Smooth muscle cell (in vitro differentiated cells): ENCODE results near the gene RABGGTA. TPM values are rescaled to one million over a fixed set of nuclear protein-coding genes. Genes with fewer than 3 reads are reported as not detected.

Source experiments
- DNase-seq: peaks from one replicate; lab custom pipeline; 2025; ENCODE audit not compliant: unreplicated experiment; lab: John Stamatoyannopoulos, UW
- H2AFZ ChIP-seq: fragments of 200-600 bp; sonication (generic); 2 replicates; pipeline ENCODE4 v1.6.0; 2016; ENCODE audit warnings: antibody characterized with exemption, low read depth, mild to moderate bottlenecking
- H3F3A ChIP-seq: fragments of 200-600 bp; sonication (generic); 2 replicates; pipeline ENCODE4 v1.6.0; 2017; ENCODE audit warnings: antibody characterized with exemption, low read depth
- H3K27ac ChIP-seq: fragments of 200-600 bp; sonication (generic); 2 replicates; pipeline ENCODE4 v1.5.1; 2016; ENCODE audit warnings: low read depth, mild to moderate bottlenecking
- H3K27me3 ChIP-seq: fragments of 200-600 bp; sonication (generic); 2 replicates; pipeline ENCODE4 v1.6.1; 2016; ENCODE audit warnings: low read depth, mild to moderate bottlenecking
- H3K36me3 ChIP-seq: fragments of 200-600 bp; sonication (generic); 2 replicates; pipeline ENCODE4 v1.5.1; 2016; ENCODE audit warnings: low read depth
- H3K4me1 ChIP-seq: fragments of 200-600 bp; sonication (generic); 2 replicates; pipeline ENCODE4 v1.5.1; 2016; ENCODE audit warnings: low read depth
- H3K4me2 ChIP-seq: fragments of 200-600 bp; sonication (generic); 2 replicates; pipeline ENCODE4 v1.6.0; 2016; ENCODE audit warnings: mild to moderate bottlenecking
- H3K4me3 ChIP-seq: fragments of 200-600 bp; sonication (generic); 2 replicates; pipeline ENCODE4 v1.5.1; 2016; ENCODE audit warnings: mild to moderate bottlenecking
- H3K79me2 ChIP-seq: fragments of 200-600 bp; sonication (generic); 2 replicates; pipeline ENCODE4 v1.6.0; 2016; ENCODE audit warnings: low read depth, mild to moderate bottlenecking
- H3K9ac ChIP-seq: fragments of 200-600 bp; sonication (generic); 2 replicates; pipeline ENCODE4 v1.6.0; 2016; ENCODE audit warnings: low read depth
- H3K9me3 ChIP-seq: fragments of 200-600 bp; sonication (generic); replicated peaks from 2 replicates; pipeline ENCODE4 v1.5.1; 2016; ENCODE audit warnings: low read depth
- H4K20me1 ChIP-seq: fragments of 200-600 bp; sonication (generic); 2 replicates; pipeline ENCODE4 v1.6.0; 2016; ENCODE audit warnings: low read depth
- CTCF ChIP-seq: fragments of 200-600 bp; sonication (generic); IDR thresholded peaks from 2 replicates; pipeline ENCODE4 v1.5.1; 2017; ENCODE audit warnings: borderline replicate concordance, mild to moderate bottlenecking, antibody characterized with exemption; ENCODE audit not compliant: insufficient read depth, poor library complexity, severe bottlenecking
- WGBS: methylation state at CpG from one replicate; pipeline ENCODE4 v1.1.7; 2016; ENCODE audit warnings: low lambda C conversion rate; 5-methylcytosine and 5-hydroxymethylcytosine counted together
- polyA plus RNA-seq: library from polyadenylated mRNA; unstranded; fragments of >200 nt; fragmentation: Nextera tagmentation; extraction: Ambion mirVana; gene quantifications from 2 replicates; pipeline ENCODE4 v1.2.1, GENCODE V29; 2016
- total RNA-seq: library from RNA; depleted of rRNA; stranded (reverse); fragments of >200 nt; gene quantifications from 2 replicates; pipeline ENCODE4 v1.2.3, GENCODE V29; 2014

Gene RABGGTA
- total and polyA plus RNA-seq, 2 experiments from 2014 or later: 18.5 to 33.4 TPM

GRCh38 chr14:24277606-24278321, 6.4 kb upstream of the RABGGTA start:
- no peak overlapping the region for H3K4me3 ChIP-seq
- H3K79me2 ChIP-seq: no peaks in the 10 kb centered on the region
- no peak overlapping the region for H3K27ac ChIP-seq
- no peaks in the 10 kb centered on the region for H3K4me1 ChIP-seq
- H2AFZ ChIP-seq: no peak overlapping the region
- H3K4me2 ChIP-seq: no peak overlapping the region
- no peak overlapping the region for H3K9ac ChIP-seq
- 92% methylated on average over 11 of the region's 11 CpGs for WGBS
- TF ChIP-seq CTCF: no peak
- H4K20me1 ChIP-seq: no peaks in the 10 kb centered on the region
- no peak for DNase-seq
- H3K27me3 ChIP-seq: no peaks in the 10 kb centered on the region
- H3K36me3 ChIP-seq: no peaks in the 10 kb centered on the region
- no peaks in the 10 kb centered on the region for H3K9me3 ChIP-seq
- H3F3A ChIP-seq: no peaks in the 10 kb centered on the region

GRCh38 chr14:24277071-24277470, 5.7 kb upstream of the RABGGTA start:
- 95% methylated on average over 6 of the region's 6 CpGs for WGBS
- H3K9ac ChIP-seq: no peak overlapping the region
- no peaks in the 10 kb centered on the region for H3K36me3 ChIP-seq
- H3K27ac ChIP-seq: no peak overlapping the region
- H3F3A ChIP-seq: no peaks in the 10 kb centered on the region
- H3K4me1 ChIP-seq: no peaks in the 10 kb centered on the region
- no peak overlapping the region for H3K4me3 ChIP-seq
- H3K27me3 ChIP-seq: no peaks in the 10 kb centered on the region
- no peaks in the 10 kb centered on the region for H3K79me2 ChIP-seq
- TF ChIP-seq CTCF: no peak
- no peak overlapping the region for H3K4me2 ChIP-seq
- H3K9me3 ChIP-seq: no peaks in the 10 kb centered on the region
- H2AFZ ChIP-seq: no peak overlapping the region
- DNase-seq: no peak
- H4K20me1 ChIP-seq: no peaks in the 10 kb centered on the region

- H4K20me1 ChIP-seq: no peaks in the 10 kb centered on the region
- no peaks in the 10 kb centered on the region for H3K4me1 ChIP-seq
- no peaks in the 10 kb centered on the region for H3K27me3 ChIP-seq
- no peaks in the 10 kb centered on the region for H3F3A ChIP-seq
- no peak for TF ChIP-seq CTCF
- H3K9ac ChIP-seq: no peak overlapping the region
- WGBS: 73% methylated on average over 3 of the region's 3 CpGs
- H3K4me2 ChIP-seq: no peak overlapping the region
- no peak overlapping the region for H2AFZ ChIP-seq
- H3K4me3 ChIP-seq: no peak overlapping the region
- H3K79me2 ChIP-seq: no peaks in the 10 kb centered on the region
- DNase-seq: no peak
- no peaks in the 10 kb centered on the region for H3K9me3 ChIP-seq
- H3K27ac ChIP-seq: peak overlapping the region; percentile 35
- H3K36me3 ChIP-seq: no peaks in the 10 kb centered on the region
These were observed 2.7 kb upstream of the RABGGTA start for GRCh38 chr14:24274101-24274543.
